Osteocyte (in vitro differentiated cells): ENCODE measurements around the gene SLC17A9. TPM values are rescaled to one million over a fixed set of nuclear protein-coding genes. Genes with fewer than 3 reads are reported as not detected.

Source experiments
- DNase-seq: peaks from one replicate; pipeline ENCODE4 v3.0.0; 2021; ENCODE audit warnings: mixed read lengths; ENCODE audit not compliant: unreplicated experiment; ENCODE audit errors: extremely low spot score
- H3K27ac Mint-ChIP-seq: one replicate; pipeline ENCODE4 v1.8.0; 2021; ENCODE audit warnings: mild to moderate bottlenecking, mixed read lengths; ENCODE audit not compliant: unreplicated experiment
- H3K27me3 Mint-ChIP-seq: one replicate; pipeline ENCODE4 v1.8.0; 2021; ENCODE audit warnings: mixed read lengths; ENCODE audit not compliant: unreplicated experiment
- H3K36me3 Mint-ChIP-seq: one replicate; pipeline ENCODE4 v1.8.0; 2021; ENCODE audit warnings: mixed read lengths; ENCODE audit not compliant: unreplicated experiment
- H3K4me1 Mint-ChIP-seq: one replicate; pipeline ENCODE4 v1.8.0; 2021; ENCODE audit warnings: mixed read lengths; ENCODE audit not compliant: unreplicated experiment
- H3K4me3 Mint-ChIP-seq: one replicate; pipeline ENCODE4 v1.8.0; 2021; ENCODE audit warnings: mild to moderate bottlenecking, moderate library complexity, mixed read lengths; ENCODE audit not compliant: unreplicated experiment
- H3K9me3 Mint-ChIP-seq: one replicate; pipeline ENCODE4 v1.8.0; 2021; ENCODE audit warnings: mixed read lengths; ENCODE audit not compliant: unreplicated experiment
- total RNA-seq: library from RNA; stranded (reverse); gene quantifications from 2 replicates; pipeline ENCODE4 v1.2.1, GENCODE V29; 2021
- TF ChIP-seq, protein P1 (sequence below): fragments of 200-600 bp; sonication (generic); IDR thresholded peaks from 2 replicates; pipeline ENCODE4 v1.5.0; 2021; ENCODE audit warnings: antibody characterized with exemption, mild to moderate bottlenecking, moderate library complexity

Gene SLC17A9
- total RNA-seq, 1 donor from 2014 or later: not detected

DNA sequence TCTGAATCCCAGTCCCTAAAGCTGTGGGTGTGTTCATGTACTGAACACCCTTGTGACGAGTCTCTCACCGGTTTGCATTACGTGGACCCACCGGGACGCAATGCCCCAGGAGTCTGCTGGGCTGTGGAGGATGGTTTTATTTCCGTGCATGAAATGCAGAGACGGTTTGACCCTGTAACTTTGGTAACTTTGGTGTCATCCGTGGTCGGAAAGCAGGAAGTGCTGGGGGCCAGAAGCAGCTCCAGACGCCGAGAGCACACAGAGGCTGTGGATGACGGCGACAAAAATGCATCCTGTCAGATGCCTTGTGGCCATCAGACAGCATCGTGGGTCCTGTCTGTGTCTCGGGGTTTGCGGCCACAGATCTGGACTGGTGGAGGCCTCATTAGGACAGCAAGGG, 47.1 kb downstream of the SLC17A9 start:
- Mint-ChIP-seq H3K27me3 (peaks cover 55% of the 10 kb centered on the region), H3K36me3 (no peaks in the 10 kb centered on the region), H3K9me3 (no peaks in the 10 kb centered on the region), H3K4me1 (no peaks in the 10 kb centered on the region), H3K27ac (no peak overlapping the region), H3K4me3 (no peak overlapping the region)
- DNase-seq: no peak
- TF ChIP-seq, protein P1, sequence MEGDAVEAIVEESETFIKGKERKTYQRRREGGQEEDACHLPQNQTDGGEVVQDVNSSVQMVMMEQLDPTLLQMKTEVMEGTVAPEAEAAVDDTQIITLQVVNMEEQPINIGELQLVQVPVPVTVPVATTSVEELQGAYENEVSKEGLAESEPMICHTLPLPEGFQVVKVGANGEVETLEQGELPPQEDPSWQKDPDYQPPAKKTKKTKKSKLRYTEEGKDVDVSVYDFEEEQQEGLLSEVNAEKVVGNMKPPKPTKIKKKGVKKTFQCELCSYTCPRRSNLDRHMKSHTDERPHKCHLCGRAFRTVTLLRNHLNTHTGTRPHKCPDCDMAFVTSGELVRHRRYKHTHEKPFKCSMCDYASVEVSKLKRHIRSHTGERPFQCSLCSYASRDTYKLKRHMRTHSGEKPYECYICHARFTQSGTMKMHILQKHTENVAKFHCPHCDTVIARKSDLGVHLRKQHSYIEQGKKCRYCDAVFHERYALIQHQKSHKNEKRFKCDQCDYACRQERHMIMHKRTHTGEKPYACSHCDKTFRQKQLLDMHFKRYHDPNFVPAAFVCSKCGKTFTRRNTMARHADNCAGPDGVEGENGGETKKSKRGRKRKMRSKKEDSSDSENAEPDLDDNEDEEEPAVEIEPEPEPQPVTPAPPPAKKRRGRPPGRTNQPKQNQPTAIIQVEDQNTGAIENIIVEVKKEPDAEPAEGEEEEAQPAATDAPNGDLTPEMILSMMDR: no peak

DNA sequence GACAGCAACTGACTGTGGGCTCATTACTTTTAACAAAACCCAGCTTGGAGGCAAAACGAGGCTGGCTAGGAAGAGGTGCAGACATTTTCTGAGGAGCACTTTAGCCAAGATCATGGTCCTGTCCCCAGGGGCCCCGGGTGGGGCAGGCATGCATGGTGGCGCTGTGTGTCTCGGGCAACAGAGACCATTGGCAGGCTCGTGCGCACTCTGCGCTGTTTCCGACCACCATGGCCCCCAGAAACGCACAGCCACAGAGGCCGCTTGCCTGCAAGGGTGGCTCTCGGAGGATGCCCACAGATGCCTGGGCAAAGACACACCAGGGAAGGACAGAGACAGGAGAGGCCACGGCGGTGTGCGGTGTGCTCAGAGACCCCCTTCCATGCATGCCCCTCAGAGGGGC, 47.5 kb downstream of the SLC17A9 start:
- Mint-ChIP-seq H3K9me3 (no peaks in the 10 kb centered on the region), H3K4me1 (no peaks in the 10 kb centered on the region), H3K4me3 (no peak overlapping the region), H3K36me3 (no peaks in the 10 kb centered on the region), H3K27ac (no peak overlapping the region), H3K27me3 (peaks cover 54% of the 10 kb centered on the region)
- TF ChIP-seq, protein P1: no peak
- no peak for DNase-seq

DNA sequence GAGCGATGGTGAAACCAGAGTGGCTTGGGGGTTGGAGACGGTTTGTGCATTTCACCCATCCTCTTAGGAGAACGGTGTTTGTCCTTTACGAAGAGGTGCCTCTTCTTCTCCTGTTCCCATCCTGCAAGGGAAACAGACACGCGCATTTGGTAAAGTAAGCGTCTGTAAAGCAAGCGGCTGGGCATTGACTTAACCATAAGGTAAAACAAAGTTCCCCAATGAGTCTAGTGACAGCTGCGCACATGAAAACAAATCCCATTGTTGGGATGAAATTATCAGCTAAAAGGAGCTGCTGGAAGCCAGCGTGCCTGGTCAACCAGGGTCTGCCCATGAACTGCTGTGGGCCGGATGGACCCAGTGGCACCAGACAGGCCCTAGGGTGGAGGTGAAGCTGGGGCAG, 48.4 kb downstream of the SLC17A9 start:
- TF ChIP-seq, protein P1: no peak
- Mint-ChIP-seq H3K27ac (no peak overlapping the region), H3K9me3 (no peaks in the 10 kb centered on the region)

DNA sequence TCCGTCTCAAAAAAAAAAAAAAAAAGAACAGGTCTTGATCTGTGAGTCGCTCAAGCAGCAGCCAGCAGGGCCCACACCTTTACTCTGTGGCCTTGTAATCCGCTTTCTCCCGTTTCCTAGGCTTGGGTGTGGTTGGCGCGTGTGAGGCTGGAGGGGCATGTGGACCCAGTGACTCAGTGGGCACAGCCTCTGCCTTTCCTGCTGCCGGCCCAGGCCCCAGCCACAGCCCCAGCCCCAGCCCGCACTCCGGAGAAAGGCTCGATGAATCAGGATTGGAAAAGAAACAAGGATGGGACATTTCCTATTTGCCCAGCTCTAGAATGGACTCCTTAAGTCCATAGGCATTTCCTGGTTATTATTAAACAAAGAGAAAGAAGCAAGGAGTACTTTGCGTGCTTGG, 50.0 kb downstream of the SLC17A9 start:
- Mint-ChIP-seq H3K4me3 (no peak overlapping the region), H3K4me1 (no peaks in the 10 kb centered on the region), H3K27me3 (peaks cover 49% of the 10 kb centered on the region), H3K36me3 (no peaks in the 10 kb centered on the region), H3K27ac (no peak overlapping the region), H3K9me3 (no peaks in the 10 kb centered on the region)
- DNase-seq: no peak
- TF ChIP-seq, protein P1: no peak

More for the DNA sequence above, 48.4 kb downstream of the SLC17A9 start:
- Mint-ChIP-seq H3K36me3 (no peaks in the 10 kb centered on the region), H3K4me3 (no peak overlapping the region), H3K27me3 (peaks cover 52% of the 10 kb centered on the region), H3K4me1 (no peaks in the 10 kb centered on the region)
- DNase-seq: no peak

DNA sequence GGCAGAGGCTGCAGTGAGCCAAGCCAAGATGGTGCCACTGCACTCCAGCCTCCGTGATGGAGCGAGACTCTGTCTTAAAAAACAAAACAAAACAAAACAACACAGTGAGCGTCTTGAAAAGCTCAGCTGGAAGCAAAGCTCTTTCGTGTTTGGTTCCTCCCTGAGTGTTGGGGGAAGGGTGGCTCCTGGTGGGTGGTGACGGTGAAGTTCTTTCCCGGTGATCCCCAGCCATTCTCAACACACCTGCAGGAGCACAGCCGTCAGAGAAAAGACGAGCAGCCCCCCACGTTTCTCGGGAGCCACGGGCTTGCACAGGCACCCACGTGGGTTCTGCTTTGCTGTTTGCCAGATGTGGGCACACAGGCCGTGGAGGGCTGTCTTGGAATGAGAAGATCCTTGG, 51.0 kb downstream of the SLC17A9 start:
- H3K27ac Mint-ChIP-seq: no peak overlapping the region
- DNase-seq: no peak
- H3K9me3 Mint-ChIP-seq: no peaks in the 10 kb centered on the region
- H3K4me1 Mint-ChIP-seq: peaks cover 1% of the 10 kb centered on the region
- H3K4me3 Mint-ChIP-seq: no peak overlapping the region
- peaks cover 47% of the 10 kb centered on the region for H3K27me3 Mint-ChIP-seq
- TF ChIP-seq, protein P1: no peak
- no peaks in the 10 kb centered on the region for H3K36me3 Mint-ChIP-seq
